Gastroesophageal sphincter (tissue), 3 donors: ENCODE measurements around the gene ITGA11.

Experiments used
- POLR2A ChIP-seq, 2 donors: fragments of 450-650 bp; IDR thresholded peaks; one replicate each; pipeline ENCODE4 v1.6.1; 2017; ENCODE audit warnings: antibody characterized with exemption in 2 of 2, mild to moderate bottlenecking in 2 of 2, moderate library complexity in 1 of 2
- POLR2AphosphoS5 ChIP-seq: sonication (generic); formaldehyde crosslinking; IDR thresholded peaks from one replicate; pipeline ENCODE4 v1.6.1; 2017; ENCODE audit warnings: antibody characterized with exemption
- TF ChIP-seq, protein P1 (sequence below), 4 experiments: fragments of 200-600 bp in 2 of 4; fragments of 450-650 bp in 2 of 4; sonication (generic) in 1 of 4; IDR thresholded peaks; one replicate each; pipeline ENCODE4 v1.5.1; 2017 to 2019; ENCODE audit warnings: antibody characterized with exemption in 4 of 4, mild to moderate bottlenecking in 2 of 4, moderate library complexity in 2 of 4

DNA sequence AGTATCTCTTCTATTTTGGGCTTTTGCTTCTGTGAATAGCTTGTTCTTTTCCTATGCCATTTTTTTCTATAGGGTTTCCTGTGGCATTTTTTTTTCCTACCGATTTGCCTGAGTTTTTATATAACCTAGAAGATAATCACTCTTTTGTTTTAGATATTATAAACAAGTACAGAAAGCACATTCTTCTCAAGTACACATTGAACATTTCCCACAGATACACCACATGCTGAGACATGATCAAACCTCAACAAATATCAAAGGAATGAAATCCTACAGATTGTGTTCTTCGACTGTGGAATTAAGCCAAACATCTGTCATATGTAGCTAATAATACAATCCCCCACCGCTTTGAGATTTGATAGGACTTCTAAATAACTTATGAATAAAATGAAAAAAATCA is 163.6 kb downstream of the ITGA11 start:
- no peak for TF ChIP-seq POLR2A (IDR thresholded peaks at IDR 0.05)
- TF ChIP-seq POLR2AphosphoS5 = no peak
- TF ChIP-seq, protein P1, sequence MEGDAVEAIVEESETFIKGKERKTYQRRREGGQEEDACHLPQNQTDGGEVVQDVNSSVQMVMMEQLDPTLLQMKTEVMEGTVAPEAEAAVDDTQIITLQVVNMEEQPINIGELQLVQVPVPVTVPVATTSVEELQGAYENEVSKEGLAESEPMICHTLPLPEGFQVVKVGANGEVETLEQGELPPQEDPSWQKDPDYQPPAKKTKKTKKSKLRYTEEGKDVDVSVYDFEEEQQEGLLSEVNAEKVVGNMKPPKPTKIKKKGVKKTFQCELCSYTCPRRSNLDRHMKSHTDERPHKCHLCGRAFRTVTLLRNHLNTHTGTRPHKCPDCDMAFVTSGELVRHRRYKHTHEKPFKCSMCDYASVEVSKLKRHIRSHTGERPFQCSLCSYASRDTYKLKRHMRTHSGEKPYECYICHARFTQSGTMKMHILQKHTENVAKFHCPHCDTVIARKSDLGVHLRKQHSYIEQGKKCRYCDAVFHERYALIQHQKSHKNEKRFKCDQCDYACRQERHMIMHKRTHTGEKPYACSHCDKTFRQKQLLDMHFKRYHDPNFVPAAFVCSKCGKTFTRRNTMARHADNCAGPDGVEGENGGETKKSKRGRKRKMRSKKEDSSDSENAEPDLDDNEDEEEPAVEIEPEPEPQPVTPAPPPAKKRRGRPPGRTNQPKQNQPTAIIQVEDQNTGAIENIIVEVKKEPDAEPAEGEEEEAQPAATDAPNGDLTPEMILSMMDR (IDR thresholded peaks at IDR 0.05) = no peak
